GM12878 (cell line): ENCODE results near the gene INSYN2B. TPM values are rescaled to one million over a fixed set of nuclear protein-coding genes. Genes with fewer than 3 reads are reported as not detected.

Source experiments
- ATAC-seq: fragments of 200-7000 bp; cut with Tn5 transposase; 3 replicates; pipeline ENCODE4 v1.9.1; 2020; ENCODE audit warnings: mild to moderate bottlenecking, moderate library complexity
- BruUV-seq: library from RNA; stranded (reverse); fragments of 400-500 nt; replicated peaks from 2 replicates; lab custom pipeline; 2021; lab: Mats Ljungman, UMichigan
- CTCF ChIA-PET: fragments of 300-600 bp; sonication (Branson Sonifier 250); formaldehyde crosslinking; extraction: SDS; loops from one replicate; lab custom pipeline; 2021; ENCODE audit warnings: inconsistent platforms; lab: Yijun Ruan, JAX
- POLR2A ChIA-PET: fragments of 350-600 bp; formaldehyde crosslinking; extraction: SDS; loops from one replicate; lab custom pipeline; 2021; ENCODE audit warnings: inconsistent platforms; lab: Charles Lee
- RAD21 ChIA-PET: fragments of 300-600 bp; sonication (Branson Sonifier 250); formaldehyde crosslinking; loops from one replicate; lab custom pipeline; 2023; ENCODE audit warnings: antibody characterized with exemption; ENCODE audit not compliant: unreplicated experiment; lab: Charles Lee
- SMC1A ChIA-PET: fragments of 300-600 bp; sonication (Branson Sonifier 250); formaldehyde crosslinking; loops from one replicate; lab custom pipeline; 2023; ENCODE audit not compliant: unreplicated experiment, uncharacterized antibody; lab: Charles Lee
- DNase-seq: peaks from one replicate; pipeline ENCODE4 v3.0.0-alpha.2; 2011; ENCODE audit warnings: low read depth, low spot score
- FAIRE-seq: peaks from 3 replicates; lab custom pipeline; 2011; peaks lifted over from hg19 to GRCh38; lab: Jason Lieb, UNC
- H2AFZ ChIP-seq: 2 replicates; pipeline ENCODE4 v1.6.0; 2011; ENCODE audit warnings: low read depth, low read length, control low read depth; ENCODE audit not compliant: control insufficient read depth
- H3K27ac ChIP-seq: 2 replicates; pipeline ENCODE4 v1.5.1; 2011; ENCODE audit warnings: control low read depth; ENCODE audit not compliant: control insufficient read depth, insufficient read depth
- H3K27me3 ChIP-seq, 2 experiments: replicated peaks in 1 of 2; 2 replicates each; pipeline versions ENCODE4 v1.6.0 to v1.6.1; 2011; ENCODE audit warnings: low read length in 1 of 2; ENCODE audit not compliant: control insufficient read depth in 2 of 2, insufficient read depth in 2 of 2
- H3K36me3 ChIP-seq, 2 experiments: 2 replicates each; pipeline ENCODE4 v1.5.1; 2011; ENCODE audit warnings: low read length in 1 of 2; ENCODE audit not compliant: control insufficient read depth in 2 of 2, insufficient read depth in 2 of 2
- H3K4me1 ChIP-seq: 2 replicates; pipeline ENCODE4 v1.6.1; 2011; ENCODE audit warnings: mild to moderate bottlenecking, low read length, moderate library complexity, mixed read lengths; ENCODE audit not compliant: control insufficient read depth, insufficient read depth
- H3K4me2 ChIP-seq: 2 replicates; pipeline ENCODE4 v1.6.0; 2011; ENCODE audit warnings: control low read depth; ENCODE audit not compliant: control insufficient read depth, insufficient read depth
- H3K4me3 ChIP-seq: fragments of 200-600 bp; sonication (generic); 2 replicates; pipeline ENCODE4 v1.5.1; 2016
- H3K79me2 ChIP-seq: 2 replicates; pipeline ENCODE4 v1.6.0; 2011; ENCODE audit warnings: low read length; ENCODE audit not compliant: control insufficient read depth, insufficient read depth
- H3K9ac ChIP-seq: 2 replicates; pipeline ENCODE4 v1.8.0; 2011; ENCODE audit warnings: low read length, control low read depth, mixed read lengths; ENCODE audit not compliant: control insufficient read depth, insufficient read depth
- H3K9me3 ChIP-seq: replicated peaks from 3 replicates; pipeline ENCODE4 v1.5.1; 2011; ENCODE audit warnings: mild to moderate bottlenecking, low read length; ENCODE audit not compliant: control insufficient read depth, insufficient read depth
- H4K20me1 ChIP-seq: 2 replicates; pipeline ENCODE4 v1.6.0; 2011; ENCODE audit not compliant: control insufficient read depth, insufficient read depth
- BACH1 ChIP-seq: fragments of 450-650 bp; IDR thresholded peaks from 2 replicates; pipeline ENCODE4 v1.6.1; 2017; ENCODE audit warnings: mild to moderate bottlenecking, borderline replicate concordance
- NR2C1 ChIP-seq: fragments of 450-650 bp; IDR thresholded peaks from 2 replicates; pipeline ENCODE4 v1.6.1; 2017; ENCODE audit warnings: antibody characterized with exemption, mild to moderate bottlenecking, moderate library complexity
- SIN3A ChIP-seq: IDR thresholded peaks from 2 replicates; pipeline ENCODE4 v1.6.1; 2012; ENCODE audit warnings: low read depth, low read length, improper control_type of control experiment
- SMARCA5 ChIP-seq: fragments of 450-650 bp; IDR thresholded peaks from 2 replicates; pipeline ENCODE4 v1.6.1; 2017; ENCODE audit warnings: mild to moderate bottlenecking
- SREBF1 ChIP-seq: IDR thresholded peaks from 2 replicates; pipeline ENCODE4 v1.6.1; 2012; ENCODE audit warnings: mild to moderate bottlenecking, low read length
- WRNIP1 ChIP-seq: IDR thresholded peaks from 2 replicates; pipeline ENCODE4 v1.6.1; 2011; ENCODE audit warnings: low read depth, low read length, improper control_type of control experiment, borderline replicate concordance
- ZBED1 ChIP-seq: IDR thresholded peaks from 2 replicates; pipeline ENCODE4 v1.6.1; 2016; ENCODE audit warnings: borderline replicate concordance
- ZBTB40 ChIP-seq: fragments of 450-650 bp; IDR thresholded peaks from 2 replicates; pipeline ENCODE4 v1.6.1; 2016; ENCODE audit warnings: mild to moderate bottlenecking, moderate library complexity, borderline replicate concordance
- ZNF24 ChIP-seq: fragments of 450-650 bp; IDR thresholded peaks from 2 replicates; pipeline ENCODE4 v1.6.1; 2017; ENCODE audit warnings: antibody characterized with exemption, mild to moderate bottlenecking
- WGBS: methylation state at CpG from one replicate; pipeline ENCODE4 v1.1.6; 2016; ENCODE audit warnings: low lambda C conversion rate; ENCODE audit not compliant: insufficient replicate concordance, insufficient coverage; ENCODE audit errors: missing lambda C conversion rate; 5-methylcytosine and 5-hydroxymethylcytosine counted together
- in situ Hi-C: fragments of 300-500 bp; cut with MboI; formaldehyde crosslinking; loops from 9 replicates; pipeline ENCODE4 v1.14.3; 2018; ENCODE audit warnings: mixed read lengths
- intact Hi-C: fragments of 100-400 bp; cut with micrococcal nuclease; formaldehyde crosslinking; loops from one replicate; pipeline ENCODE4 v1.14.2; 2022; ENCODE audit not compliant: unreplicated experiment
- polyA plus RNA-seq, 11 experiments: library from polyadenylated mRNA; depleted of rRNA in 4 of 11; unstranded in 6 of 11; stranded (reverse) in 5 of 11; fragments of >200 nt; fragmentation: Nextera tagmentation in 4 of 11; fragmentation: Illumina TruSeq in 1 of 11; extraction: Ambion mirVana in 4 of 11; extraction: Trizol in 1 of 11; gene quantifications; 1 replicate in 1 of 11; 2 replicates in 10 of 11; pipeline versions ENCODE4 v1.2.1 to v1.2.3, GENCODE V29; 2011 to 2016; ENCODE audit warnings: inconsistent platforms in 2 of 11, missing spikeins in 2 of 11, low read depth in 1 of 11
- total RNA-seq, 4 experiments: library from RNA; depleted of rRNA in 3 of 4; stranded (reverse); fragments of >200 nt in 3 of 4; fragmentation: Illumina TruSeq in 1 of 4; extraction: Trizol in 1 of 4; gene quantifications; 2 replicates each; pipeline versions ENCODE4 v1.2.1 to v1.2.3, GENCODE V29; 2013 to 2021
- TF ChIP-seq, protein P1 (sequence below): IDR thresholded peaks from 2 replicates; pipeline ENCODE4 v1.6.1; 2011; ENCODE audit warnings: low read depth, mild to moderate bottlenecking, low read length, moderate library complexity, borderline replicate concordance; ENCODE audit errors: extremely low read depth

INSYN2B gene
- total and polyA plus RNA-seq, 10 of the 15 experiments (the other 5 are each of a cell fraction or from before 2014, with no cell fraction given), result 0.05 to 0.27 (median 0.13) TPM; not detected in 7

GRCh38 chr5:169832304-169832703 is 148.0 kb downstream of the INSYN2B start (continued):
- TF ChIP-seq ZNF24 (no peak), SMARCA5 (no peak)

DNA sequence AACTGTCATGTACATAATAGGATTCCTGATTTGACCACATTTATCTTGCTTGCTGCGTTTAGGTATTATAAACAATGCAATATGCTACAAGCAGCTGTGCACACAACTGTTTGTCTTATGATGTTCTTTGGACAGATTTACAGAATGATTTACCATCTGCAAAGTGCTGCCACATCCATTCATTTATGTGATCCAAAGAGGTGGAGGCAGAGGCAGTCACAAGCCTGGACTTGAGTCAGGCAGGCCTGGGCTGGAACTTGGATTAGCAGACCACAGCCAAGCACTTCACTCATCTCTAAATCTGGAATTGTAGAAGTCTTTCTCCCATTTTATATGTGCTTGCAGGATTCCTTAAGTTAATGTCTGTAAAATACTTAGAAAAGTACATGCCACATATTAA is 149.0 kb downstream of the INSYN2B start:
- H3K9ac ChIP-seq, result no peak overlapping the region
- ATAC-seq (no peak), DNase-seq (no peak), FAIRE-seq (no peak)
- no peaks in the 10 kb centered on the region for H4K20me1 ChIP-seq
- in situ Hi-C loops, result no loop called here
- CTCF ChIA-PET, result no interaction called here
- H3K27ac ChIP-seq, result no peak overlapping the region
- SMC1A ChIA-PET, result interaction anchor here (1.2 to 1.6 kb wide), 2 partner anchors 15 to 27 kb away, joined by 3 to 6 read pairs; no protein-coding TSS in a partner anchor
- no TSS peak for BruUV-seq
- RAD21 ChIA-PET, result no interaction called here
- no peaks in the 10 kb centered on the region for H3K9me3 ChIP-seq
- intact Hi-C loops, result no loop called here
- no peaks in the 10 kb centered on the region for H3K79me2 ChIP-seq
- no peaks in the 10 kb centered on the region for H3K27me3 ChIP-seq
- no peak overlapping the region for H2AFZ ChIP-seq
- no peak overlapping the region for H3K4me3 ChIP-seq
- WGBS, result 97% methylated on average over 1 of the region's 1 CpG
- peaks cover 11% of the 10 kb centered on the region for H3K4me1 ChIP-seq
- peaks cover 0 to 10% of the 10 kb centered on the region in 2 experiments for H3K36me3 ChIP-seq
- H3K4me2 ChIP-seq, result no peak overlapping the region
- TF ChIP-seq SREBF1, result no peak
- no peak for TF ChIP-seq WRNIP1
- TF ChIP-seq, protein P1, sequence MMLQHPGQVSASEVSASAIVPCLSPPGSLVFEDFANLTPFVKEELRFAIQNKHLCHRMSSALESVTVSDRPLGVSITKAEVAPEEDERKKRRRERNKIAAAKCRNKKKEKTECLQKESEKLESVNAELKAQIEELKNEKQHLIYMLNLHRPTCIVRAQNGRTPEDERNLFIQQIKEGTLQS, result no peak
- TF ChIP-seq SIN3A, result no peak
- TF ChIP-seq NR2C1, result no peak
- no peak for TF ChIP-seq ZBTB40
- TF ChIP-seq ZBED1, result no peak
- TF ChIP-seq BACH1, result no peak
- POLR2A ChIA-PET, result no interaction called here
